HG03457 (cell line): Measurements from ENCODE around the gene PTPRF.

Source experiments
- ATAC-seq: cut with Tn5 transposase; IDR thresholded peaks from one replicate; pipeline ENCODE4 v1.9.1; 2021; ENCODE audit warnings: moderate number of reproducible peaks; ENCODE audit not compliant: unreplicated experiment

PTPRF gene

DNA sequence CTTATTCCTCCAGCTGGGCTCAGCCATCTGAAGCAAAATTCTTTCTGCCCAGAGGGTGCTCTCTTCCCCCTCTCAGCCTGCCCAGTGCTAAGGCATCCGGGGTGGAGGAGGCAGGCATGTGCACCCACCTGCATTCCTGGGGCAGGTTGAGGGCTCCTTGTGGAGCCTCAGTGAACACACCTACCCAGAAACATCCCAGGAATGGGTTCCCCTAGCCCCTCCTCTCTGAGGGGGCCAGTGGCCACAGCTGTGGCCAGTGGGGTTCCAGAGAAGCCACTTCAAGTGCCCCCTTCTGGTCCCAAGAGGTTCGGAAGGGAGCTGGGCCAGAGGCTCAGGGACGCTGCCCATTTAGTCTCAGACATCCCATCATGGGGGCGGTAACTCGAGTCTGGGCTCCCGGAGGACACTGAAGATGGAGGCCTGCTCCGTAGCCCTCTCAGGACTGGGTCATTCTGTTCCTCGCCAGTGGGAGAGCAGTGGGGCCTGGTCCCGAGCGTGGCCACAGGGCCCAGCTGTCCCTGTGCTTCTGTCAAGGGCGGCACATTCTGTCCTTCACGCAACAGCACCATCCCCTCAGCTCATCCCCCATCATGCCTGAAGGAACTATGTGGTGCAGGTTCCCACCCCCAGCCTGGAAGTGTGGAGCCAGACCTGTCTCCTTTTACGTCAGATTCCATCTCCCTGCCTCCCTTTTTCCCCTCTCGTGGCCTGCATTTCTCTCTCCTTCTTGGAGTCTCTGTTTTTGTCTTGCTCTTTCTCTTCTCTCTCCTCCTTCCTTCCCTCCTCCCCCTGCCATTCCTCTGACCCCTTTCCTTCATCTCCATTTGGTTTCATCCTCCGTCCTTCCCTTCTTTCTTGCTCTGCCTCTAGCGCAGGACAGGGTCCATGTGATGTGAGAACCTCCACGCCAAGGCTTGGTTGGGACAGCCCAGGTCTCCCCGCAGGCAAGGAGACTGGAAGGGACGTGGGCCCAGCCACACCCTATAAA, 69.6 kb downstream of the PTPRF start:
- ATAC-seq: no peak

- no peak for ATAC-seq
Observed at GRCh38 chr1:43602990-43603389, 72.3 kb downstream of the PTPRF start.

DNA sequence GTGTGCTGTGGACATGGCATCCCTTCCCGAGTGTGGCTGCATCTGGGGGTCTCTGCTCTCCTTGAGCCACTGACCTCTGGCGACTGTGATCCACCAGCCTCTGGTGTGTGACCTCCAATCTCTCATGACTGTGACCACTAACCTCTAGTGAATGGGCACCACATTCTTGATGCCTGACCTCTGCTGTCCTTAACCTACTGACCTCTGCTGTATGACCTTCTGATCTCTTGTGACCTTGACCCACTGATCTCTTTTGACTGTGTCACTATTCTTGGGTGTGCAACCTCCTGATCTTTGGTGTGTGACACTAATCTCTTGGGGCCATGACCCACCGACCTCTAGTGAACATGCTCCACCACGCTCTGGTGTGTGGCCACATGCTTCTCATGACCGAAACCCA, 73.5 kb downstream of the PTPRF start:
- ATAC-seq: no peak

GRCh38 chr1:43605157-43605556, 74.5 kb downstream of the PTPRF start:
- no peak for ATAC-seq

- ATAC-seq: no peak
Observed at GRCh38 chr1:43605766-43606165, 75.1 kb downstream of the PTPRF start.

GRCh38 chr1:43606624-43607023, 75.9 kb downstream of the PTPRF start:
- ATAC-seq: no peak

- no peak for ATAC-seq
Observed at GRCh38 chr1:43608827-43609226, 78.1 kb downstream of the PTPRF start.

GRCh38 chr1:43610339-43610738, 79.7 kb downstream of the PTPRF start:
- no peak for ATAC-seq

- ATAC-seq: no peak
Observed at GRCh38 chr1:43611950-43612349, 81.3 kb downstream of the PTPRF start.

- ATAC-seq: no peak
Observed at GRCh38 chr1:43612406-43612805, 81.7 kb downstream of the PTPRF start.

- ATAC-seq: no peak
Observed at GRCh38 chr1:43613075-43613942, 82.6 kb downstream of the PTPRF start.

GRCh38 chr1:43614211-43614610, 83.5 kb downstream of the PTPRF start:
- no peak for ATAC-seq

GRCh38 chr1:43614891-43615290, 84.2 kb downstream of the PTPRF start:
- ATAC-seq: no peak

DNA sequence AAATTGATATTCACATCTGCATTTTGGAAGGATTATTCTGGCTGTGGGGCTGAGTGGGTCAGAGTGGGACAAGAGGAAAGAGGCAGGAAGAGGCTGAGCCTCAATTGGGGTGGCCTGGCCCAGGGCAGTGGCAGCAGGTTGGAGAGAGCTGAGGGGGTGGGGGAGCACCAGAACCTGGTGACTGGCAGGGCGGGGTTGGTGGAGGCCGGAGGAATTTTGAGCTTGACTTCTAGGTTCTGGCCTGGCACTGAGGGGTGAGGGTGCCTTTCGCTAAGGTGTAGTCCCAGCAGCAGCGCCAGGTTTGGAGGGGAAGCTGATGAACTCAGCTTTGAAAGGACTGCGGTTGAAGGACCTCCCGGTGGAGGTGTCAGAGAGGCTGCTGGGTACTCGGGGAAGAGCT, 85.7 kb downstream of the PTPRF start:
- ATAC-seq: no peak

DNA sequence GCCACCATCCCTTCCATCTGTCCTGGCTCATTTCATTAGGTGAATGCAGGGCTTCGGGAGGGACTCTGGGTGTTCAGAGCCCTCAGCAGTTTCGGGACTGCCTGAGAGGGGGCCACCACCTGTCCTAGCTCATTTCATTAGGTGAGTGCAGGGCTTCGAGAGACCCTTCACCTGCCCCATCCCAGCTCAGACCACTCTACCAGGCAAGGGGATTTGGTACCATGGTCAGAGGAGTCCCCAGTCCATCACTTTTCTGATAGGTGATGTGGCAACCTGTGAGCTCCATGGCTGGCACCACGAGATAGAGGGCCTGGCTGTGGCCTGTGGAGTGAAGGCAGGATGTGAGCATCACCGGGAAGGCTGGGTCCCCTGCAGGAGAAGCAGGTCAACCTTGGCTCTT, 86.3 kb downstream of the PTPRF start:
- no peak for ATAC-seq

- no peak for ATAC-seq
Observed at GRCh38 chr1:43617668-43618067, 87.0 kb downstream of the PTPRF start.

DNA sequence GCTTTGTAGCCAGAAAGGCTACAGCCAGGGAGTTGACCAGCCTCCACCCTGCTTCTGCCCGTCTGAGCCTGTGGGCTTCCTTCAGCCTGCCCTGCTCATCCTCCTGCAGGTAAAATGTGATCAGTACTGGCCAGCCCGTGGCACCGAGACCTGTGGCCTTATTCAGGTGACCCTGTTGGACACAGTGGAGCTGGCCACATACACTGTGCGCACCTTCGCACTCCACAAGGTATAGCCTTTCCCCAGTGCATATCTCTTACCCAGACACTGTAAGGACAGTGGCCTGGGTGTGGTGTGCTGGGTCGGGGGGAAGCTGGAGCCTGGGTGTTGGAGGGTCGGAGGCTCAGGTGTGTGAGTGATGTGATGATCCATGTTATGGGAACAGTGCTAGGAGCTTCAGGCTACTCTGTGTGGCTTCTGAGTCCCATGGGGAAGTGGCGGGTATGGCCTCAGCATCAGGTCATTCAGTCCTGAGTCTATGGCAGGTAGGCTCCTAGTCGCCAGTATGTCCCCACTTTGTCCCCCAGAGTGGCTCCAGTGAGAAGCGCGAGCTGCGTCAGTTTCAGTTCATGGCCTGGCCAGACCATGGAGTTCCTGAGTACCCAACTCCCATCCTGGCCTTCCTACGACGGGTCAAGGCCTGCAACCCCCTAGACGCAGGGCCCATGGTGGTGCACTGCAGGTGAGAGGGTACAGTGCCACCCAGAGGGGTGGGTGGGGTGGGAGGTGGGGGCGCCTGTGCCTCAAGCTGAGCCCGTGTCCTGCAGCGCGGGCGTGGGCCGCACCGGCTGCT, 88.0 kb downstream of the PTPRF start:
- ATAC-seq: no peak

GRCh38 chr1:43619314-43619790, 88.7 kb downstream of the PTPRF start:
- no peak for ATAC-seq

DNA sequence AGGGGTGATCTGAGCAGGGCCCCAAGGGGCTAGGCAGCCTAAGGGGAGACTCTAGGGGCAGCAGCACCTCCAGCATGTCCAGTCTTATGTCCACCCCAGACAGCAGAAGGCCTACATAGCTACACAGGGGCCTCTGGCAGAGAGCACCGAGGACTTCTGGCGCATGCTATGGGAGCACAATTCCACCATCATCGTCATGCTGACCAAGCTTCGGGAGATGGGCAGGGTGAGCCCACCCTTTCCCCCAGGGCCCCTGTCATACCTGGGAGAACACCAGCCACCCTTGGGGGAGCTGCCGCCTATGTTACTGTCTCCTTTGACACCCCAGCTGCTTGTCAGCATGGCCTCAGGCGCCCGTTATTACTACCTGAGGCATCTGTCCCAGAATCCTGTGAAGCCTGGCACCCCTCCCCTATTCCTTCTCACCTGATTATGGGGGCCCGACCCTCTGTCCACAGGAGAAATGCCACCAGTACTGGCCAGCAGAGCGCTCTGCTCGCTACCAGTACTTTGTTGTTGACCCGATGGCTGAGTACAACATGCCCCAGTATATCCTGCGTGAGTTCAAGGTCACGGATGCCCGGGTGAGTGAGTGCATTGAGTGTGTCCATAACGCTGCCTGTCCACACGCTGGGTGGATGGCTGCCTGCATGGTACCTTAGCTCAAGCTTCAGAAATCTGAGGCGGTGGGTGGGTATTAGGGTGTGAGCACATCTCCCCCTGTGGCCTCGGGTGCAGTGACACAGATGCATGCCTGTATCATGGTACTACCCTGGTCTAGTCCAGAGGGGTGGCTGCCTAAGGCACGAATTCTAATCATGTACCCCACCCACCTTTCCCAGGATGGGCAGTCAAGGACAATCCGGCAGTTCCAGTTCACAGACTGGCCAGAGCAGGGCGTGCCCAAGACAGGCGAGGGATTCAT, 89.6 kb downstream of the PTPRF start:
- ATAC-seq: no peak

DNA sequence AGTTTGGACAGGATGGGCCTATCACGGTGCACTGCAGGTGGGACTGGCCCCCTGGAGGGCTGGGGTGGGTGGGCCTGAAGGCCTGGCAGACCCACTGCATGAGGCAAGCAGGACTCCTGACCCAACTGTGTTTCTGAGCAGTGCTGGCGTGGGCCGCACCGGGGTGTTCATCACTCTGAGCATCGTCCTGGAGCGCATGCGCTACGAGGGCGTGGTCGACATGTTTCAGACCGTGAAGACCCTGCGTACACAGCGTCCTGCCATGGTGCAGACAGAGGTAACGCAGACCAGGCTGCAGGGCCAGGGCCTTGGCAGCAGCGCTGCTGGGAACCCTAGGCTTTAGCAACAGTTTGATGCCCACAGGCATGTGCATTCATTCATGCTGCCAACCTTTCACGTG, 90.3 kb downstream of the PTPRF start:
- ATAC-seq: no peak
